SIG-M5 treated with dmso at 0.1 percent for 504 hours (cell line): ENCODE data around the gene LRRC53.

Source experiments
- DNase-seq: peaks from one replicate; lab custom pipeline; 2025; ENCODE audit not compliant: unreplicated experiment; lab: John Stamatoyannopoulos, UW

The LRRC53 gene, protein sequence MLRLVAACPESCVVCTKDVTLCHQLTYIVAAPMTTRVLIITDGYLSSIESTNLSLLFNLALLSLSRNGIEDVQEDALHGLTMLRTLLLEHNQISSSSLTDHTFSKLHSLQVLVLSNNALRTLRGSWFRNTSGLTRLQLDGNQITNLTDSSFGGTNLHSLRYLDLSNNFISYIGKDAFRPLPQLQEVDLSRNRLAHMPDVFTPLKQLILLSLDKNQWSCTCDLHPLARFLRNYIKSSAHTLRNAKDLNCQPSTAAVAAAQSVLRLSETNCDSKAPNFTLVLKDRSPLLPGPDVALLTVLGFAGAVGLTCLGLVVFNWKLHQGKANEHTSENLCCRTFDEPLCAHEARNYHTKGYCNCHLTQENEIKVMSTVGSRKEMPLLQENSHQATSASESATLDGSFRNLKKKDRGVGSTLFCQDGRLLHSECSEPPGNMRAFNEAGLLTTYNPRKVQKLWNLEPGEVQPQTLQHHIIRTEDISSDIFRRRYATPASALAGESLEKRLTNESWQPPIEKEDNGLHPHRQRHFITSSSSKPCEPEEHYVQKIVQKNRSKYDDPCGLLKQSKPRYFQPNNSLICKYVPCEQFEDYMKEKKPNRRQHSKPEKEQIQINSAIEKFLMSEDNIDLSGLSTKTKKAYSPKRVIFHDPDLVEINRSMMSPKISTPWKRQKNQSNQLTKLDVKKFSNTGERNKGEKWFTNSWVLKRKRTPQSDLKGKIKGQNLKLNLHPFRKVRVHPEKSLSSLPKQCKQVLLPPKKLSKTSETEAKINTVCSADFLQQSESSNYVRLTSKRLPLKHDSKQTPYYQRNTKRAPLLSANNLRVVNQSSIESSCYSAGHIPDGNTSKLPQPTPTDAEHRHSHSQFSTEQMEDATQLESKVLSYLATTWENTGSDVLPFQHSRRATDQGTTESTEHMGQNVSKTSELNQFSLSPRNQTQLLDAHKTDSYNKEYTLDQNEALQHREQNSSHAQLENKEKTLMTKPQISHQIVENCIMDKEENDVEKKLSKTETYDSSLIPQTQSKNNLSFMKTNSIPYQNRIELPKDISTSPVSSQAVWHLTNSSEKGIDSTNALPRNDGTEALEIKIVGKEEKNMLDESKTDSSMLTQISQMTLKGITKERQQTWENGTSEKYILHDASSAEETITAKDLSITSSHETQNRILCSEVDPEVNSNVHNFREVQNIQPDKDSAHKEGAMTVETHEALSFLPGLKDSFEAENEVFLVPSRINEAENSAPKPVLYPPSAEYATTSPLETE

GRCh38 chr1:74512170-74512915 lies at the start of gene LRRC53:
LRRC53 (minus strand) TSS chr1:74512611; CDS start chr1:74483349, 29,262 bp downstream.
- no peak for DNase-seq

- DNase-seq, result no peak
Measured at GRCh38 chr1:74549932-74550331, 37.5 kb upstream of the LRRC53 start.

DNA sequence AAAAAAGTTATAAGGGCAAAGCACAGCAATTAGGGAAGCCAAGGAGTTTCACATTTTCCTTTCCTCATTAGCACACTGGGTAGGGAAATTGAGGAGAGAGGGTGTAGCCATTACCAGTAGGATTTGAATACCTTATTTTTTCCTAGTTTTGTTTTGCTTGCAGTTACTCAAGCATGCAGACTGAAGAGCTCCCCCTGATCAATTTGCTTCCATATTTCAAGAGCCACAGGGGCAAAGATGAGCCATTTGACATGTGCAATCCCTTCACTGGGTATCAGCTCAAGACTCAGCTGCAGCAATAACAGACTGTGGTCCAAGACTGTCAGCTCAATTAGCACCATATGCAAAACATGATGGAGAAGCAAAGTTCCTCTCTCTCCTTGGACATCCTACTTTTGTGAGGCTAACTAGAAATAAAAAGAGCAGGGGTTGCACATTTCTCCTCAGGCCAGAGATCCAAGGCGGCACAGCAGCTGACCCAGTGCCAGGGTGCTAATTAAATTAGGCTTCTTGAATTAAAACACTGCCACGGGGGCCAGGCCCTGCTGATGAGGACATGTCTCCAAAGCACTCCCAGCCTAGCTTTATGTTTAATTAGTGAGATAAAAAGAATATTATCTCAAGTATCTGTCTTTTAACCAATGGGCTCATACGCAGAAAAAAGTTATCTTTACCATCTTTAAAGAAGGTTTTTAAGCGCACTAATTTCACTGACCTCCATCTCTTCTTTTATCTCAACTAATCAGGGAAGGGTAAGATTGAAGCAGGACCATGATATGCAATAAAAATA lies 36.7 kb upstream of the LRRC53 start:
- DNase-seq, result no peak

DNA sequence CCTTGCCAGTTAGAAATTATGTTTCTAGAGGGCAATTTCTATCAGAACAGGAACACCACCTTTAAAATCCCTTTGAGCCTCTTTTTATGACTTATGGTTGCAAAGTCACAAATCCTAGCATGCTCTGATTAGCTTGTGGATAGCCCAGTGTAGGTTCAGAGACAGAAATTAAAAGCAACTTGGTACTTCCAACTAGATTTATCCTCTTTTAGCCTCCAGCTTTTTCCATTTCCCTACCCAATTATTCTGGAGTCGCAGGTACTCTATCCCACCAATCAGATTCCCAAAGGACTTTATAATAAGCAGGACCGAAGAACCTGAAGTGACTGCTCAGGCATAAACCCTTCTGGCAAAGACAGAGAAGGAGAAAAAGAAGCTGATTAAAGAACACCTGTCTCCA lies 33.4 kb upstream of the LRRC53 start:
- no peak for DNase-seq

DNA sequence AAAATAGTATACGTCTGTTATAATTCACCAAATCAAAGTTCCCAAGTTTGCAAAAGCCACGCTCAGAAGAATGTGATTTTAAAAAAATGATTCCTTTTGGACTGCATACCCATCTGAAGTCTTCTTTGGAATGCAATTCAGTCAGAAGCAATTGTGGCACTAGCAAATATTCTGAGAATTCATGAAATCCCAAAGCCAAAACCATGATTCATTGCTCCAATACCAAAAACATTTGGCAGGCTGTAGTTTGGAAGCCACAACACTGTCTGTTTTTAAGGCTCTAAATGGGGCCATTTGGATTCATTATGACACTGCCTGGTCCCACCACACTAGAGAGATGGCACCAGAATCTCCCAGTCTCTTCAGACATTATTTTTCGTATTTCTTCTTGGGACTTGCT lies 21.8 kb upstream of the LRRC53 start:
- DNase-seq, result no peak

DNA sequence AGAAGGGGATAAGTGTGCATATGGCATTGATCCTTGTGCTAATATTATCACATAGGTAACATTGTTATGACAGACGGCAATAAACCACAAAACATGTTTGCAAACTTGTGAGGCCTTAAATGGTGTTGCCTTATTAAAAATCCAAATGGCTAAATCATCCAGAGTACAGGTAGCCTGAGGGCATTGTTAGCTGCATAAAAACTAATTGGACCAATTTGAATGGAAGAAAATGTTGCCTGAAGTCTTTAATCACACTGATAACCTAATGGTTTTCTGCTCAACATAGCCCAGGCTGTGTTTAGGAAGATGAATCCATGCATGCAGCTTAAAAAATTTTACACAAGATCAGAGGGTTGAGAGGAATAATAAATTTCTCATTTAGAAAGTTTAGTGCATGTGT lies 19.4 kb upstream of the LRRC53 start:
- no peak for DNase-seq

GRCh38 chr1:74530892-74531291 lies 18.5 kb upstream of the LRRC53 start:
- no peak for DNase-seq

DNA sequence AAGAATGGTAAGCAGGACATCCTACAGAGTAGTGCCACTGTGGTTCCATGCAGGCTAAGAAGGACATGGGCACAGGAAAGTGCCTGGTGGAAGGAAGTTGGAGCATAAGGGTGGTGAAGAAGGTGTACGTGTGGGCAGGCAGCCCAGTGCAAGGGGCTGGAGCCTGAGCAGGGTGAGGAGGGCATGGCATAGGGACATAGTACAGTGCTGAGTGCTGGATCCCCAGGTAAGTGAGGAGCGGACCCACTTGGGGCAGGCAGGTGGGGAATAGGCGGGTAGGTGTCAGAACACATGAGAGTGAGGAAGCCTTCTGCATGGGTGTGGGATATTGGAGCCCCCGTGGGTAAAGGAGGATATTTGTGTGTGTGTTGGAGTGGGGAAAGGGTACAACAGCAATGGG lies 15.7 kb upstream of the LRRC53 start:
- DNase-seq, result no peak

DNA sequence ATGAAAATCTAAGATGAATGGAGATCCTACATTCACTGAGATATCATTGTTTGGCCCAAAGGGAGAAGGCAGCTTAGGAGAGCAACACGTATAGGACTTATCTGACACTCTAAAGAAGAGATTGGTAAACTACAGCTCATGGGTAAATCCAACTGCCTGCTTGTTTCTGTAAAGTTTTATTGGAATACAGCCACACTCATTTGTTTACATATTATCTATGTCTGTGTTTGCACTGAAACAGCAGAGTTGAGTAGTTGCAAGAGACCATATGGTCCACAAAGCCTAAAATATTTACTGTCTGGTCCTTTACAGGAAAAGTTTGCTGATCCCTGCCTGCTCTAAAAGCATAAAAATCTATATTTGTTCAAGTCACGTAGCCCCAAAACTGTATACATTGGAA lies 14.3 kb upstream of the LRRC53 start:
- no peak for DNase-seq

DNA sequence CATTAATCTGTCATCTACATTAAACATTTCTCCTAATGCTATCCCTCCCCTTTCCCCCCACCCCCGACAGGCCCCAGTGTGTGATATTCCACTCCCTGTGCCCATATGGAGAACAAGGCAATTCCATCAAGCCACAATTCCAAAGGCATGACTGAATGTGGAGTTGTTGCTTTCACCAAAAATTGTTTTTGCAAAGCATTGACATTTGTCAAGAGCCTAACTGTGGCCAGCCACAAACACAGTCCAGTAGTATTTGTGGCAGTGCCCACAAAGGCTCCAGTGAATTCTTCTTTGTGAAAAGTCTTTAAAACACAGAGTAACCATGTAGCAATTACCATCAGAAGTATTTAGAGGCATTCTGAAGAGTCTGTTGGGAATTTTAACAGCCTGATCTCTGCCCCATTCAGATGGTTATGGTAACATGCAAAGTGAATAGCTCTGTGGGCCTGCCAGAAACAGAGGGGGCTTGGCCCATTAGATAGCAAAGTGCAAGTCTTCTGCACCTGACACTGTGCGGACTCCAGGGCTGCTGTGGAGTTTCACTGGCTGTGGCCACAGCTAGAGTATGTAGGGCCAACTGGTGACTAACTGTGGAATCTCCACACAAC lies 11.6 kb upstream of the LRRC53 start:
- DNase-seq, result no peak

DNA sequence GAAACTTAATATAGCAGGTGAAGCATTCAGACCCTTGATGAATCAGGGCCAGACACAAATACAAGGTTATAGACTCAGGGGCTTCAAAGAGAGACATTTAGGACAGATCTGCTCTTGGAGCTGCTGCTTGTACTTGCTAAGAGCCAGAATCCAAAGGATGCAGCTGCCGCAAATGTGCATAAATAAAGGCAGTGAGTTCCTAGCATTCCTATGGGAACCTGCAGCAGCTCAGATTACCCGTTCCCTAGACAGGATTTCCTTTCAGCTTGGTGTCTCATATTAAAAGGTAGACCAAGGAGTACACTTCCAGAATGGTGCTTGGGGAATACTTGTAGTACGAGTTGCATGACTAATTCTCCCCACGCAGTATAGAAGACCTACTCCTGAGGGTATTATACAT lies 9.7 kb upstream of the LRRC53 start:
- no peak for DNase-seq

DNA sequence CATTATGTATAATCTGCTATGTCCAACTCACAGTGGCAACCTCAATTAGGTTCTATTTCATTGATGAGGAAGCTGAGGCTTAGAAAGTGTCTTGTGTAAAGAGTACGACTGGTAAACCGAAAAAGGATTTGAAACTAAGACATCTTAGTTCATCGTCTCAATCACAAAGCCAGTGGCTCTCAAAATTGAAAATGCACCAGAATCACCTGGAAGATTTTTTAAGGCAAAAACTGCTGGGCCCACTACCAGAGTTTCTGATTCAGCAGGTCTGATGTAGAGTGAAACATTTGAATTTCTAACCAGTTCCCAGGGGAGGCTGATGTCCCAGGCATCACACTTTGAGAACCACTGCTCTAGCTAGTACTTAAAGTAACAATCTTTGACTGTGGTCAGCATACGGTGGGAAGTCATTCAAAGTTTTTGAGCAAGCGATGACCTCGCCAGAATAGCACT lies 5.2 kb upstream of the LRRC53 start:
- DNase-seq, result no peak

DNA sequence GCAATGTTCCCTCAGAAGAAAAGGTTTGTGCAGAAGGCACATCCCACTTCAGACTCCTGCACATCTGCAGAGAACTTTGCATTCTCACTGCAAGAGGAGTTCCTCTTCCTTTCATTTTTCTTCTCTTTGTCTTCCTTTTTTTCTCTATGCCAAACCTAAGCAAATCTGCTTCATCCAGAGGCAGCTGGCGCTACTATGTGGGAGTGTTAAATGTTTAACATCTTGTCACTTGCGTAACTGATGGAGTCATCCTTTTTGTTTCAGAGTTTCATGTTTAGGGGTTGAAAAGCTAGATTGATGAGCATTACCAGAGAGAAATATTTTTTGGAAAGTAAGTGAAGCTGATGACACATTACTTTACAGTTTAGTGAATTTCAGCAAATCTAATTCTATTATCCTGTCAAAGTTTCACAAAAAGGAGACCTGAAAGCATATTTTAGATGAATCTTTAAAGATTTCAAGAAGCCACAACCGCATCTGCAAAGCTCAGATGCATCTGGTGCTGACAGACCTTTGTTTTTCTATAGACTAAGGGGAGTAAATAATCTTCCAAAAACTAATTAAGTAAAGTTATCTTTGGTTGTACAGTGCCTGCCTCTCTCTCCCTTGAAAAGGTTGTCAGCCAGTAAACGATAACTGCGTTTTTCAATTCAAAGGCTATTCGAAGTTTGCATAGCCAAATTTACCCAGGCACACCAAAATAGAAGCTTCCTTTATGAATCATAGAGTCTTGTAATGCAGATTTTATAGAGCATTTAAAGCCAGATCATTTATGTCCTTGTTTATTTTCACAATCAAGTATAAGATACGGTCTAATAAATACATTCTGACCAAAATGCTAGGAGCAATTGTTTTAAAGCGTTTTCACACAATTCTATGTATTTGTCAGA lies 1.2 kb upstream of the LRRC53 start:
- no peak for DNase-seq

GRCh38 chr1:74508449-74508848 lies 4.0 kb downstream of the LRRC53 start:
- no peak for DNase-seq

- no peak for DNase-seq
Measured at GRCh38 chr1:74505928-74506710, 6.3 kb downstream of the LRRC53 start.

GRCh38 chr1:74504933-74505512 lies 7.4 kb downstream of the LRRC53 start:
- no peak for DNase-seq
